GM19239 (cell line): Measurements from ENCODE around the gene BHLHE23.
A peak's percentile ranks its signal among the peaks of the same experiment; 100 is the strongest.

Experiments
- DNase-seq: peaks from one replicate; pipeline ENCODE4 v3.0.0; 2011; ENCODE audit warnings: low spot score; ENCODE audit not compliant: insufficient read length
- FAIRE-seq: peaks from 2 replicates; lab custom pipeline; 2011; peaks lifted over from hg19 to GRCh38; lab: Jason Lieb, UNC

The BHLHE23 gene

DNA sequence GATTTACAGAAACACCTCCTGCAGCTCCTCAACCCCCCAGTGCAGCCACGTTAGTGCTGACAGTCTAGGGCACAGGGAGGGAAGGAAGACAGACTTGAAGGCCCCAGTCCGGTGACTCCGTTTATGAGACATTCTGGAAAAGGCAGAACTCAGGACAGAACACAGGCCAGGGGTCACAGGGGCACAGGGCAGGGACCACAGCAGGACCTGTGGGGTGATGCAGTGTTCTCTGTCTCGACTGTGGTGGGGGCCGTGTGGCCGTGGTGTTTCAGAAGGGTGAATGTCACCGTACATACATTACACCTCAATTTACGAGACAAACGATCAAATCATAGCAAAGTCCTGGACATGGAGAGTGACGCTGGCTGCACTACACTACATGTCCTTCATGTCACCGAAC lies 11.3 kb downstream of the BHLHE23 start:
- no peak for FAIRE-seq
- no peak for DNase-seq

- FAIRE-seq, result no peak
- no peak for DNase-seq
These were observed 11.9 kb downstream of the BHLHE23 start for GRCh38 chr20:62994869-62995281.

DNA sequence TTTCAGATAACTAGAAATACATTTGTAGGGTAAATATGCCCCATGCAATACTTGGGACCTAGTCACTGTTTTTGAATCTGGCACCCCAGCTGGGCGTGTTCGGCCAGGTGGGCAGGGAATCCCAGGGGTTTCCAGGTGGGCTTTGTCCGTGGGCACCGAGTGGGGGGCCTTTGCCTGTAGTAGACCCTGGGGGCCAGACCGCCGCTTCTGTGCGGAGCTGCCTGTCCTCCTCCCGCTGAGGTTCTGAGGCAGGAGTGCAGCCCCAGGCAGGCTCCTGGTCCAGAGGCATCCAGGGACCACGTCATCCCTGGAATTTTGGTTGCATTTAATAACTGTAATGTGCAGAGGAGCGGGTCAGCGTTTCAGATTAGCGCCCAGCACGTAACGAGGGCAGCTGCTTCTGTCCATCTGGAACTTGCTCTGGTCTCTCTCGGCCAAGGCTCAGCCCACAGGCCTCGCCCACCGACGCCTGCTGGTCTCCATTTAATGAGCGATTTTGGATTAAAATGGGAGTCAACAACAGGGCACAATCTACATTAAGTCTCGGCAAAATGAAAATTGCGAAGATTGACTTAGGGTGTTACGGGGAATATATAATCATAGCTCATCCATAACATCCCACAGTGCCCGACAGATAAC lies 12.8 kb downstream of the BHLHE23 start:
- DNase-seq (no peak), FAIRE-seq (no peak)

DNA sequence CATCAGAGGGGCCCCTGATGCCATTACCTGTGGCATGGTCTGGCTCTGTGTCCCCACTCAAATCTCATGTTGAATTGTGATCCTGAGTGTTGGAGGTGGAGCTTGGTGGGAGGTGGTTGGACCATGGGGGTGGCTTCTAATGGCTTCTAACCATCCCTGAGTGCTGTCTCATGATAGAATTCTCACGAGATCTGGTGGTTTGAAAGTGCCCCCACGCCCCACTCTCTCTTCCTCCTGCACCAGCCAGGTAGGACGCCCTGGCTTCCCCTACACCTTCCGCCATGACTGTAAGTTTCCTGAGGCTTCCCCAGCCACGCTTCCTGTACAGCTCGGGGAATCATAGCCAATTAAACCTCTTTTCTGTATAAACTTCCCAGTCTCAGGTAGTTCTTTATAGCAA lies 14.9 kb downstream of the BHLHE23 start:
- no peak for DNase-seq
- no peak for FAIRE-seq

DNA sequence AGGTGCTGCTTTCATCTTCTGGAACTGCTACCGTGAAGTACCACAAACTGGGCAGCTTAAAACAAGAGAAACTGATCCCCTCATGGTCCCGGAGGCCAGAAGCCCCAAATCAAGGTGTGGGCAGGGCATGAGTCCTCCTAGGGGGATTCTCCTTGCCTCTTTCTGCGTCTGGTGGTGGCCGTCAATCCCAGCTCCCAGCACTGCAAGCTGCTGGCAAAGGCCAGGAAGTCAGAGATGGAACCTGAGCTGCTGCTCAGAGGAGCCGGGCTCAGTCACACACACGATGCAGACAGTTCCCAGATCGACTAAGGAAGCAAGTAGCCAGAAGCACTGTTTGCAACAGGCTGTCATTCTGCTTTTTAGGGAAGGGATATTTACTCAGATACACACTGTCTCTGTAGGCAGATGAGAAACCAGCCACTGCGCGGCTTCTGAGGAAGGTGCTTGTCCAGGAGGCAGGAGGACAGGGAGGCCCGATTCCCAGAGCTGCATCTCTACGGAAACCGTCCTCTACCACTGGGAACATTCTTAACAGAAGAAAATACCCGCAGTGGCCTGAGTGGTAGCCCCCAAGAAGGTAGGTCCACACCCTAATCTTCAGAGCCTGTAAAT lies 15.5 kb downstream of the BHLHE23 start:
- FAIRE-seq (no peak), DNase-seq (no peak)

DNA sequence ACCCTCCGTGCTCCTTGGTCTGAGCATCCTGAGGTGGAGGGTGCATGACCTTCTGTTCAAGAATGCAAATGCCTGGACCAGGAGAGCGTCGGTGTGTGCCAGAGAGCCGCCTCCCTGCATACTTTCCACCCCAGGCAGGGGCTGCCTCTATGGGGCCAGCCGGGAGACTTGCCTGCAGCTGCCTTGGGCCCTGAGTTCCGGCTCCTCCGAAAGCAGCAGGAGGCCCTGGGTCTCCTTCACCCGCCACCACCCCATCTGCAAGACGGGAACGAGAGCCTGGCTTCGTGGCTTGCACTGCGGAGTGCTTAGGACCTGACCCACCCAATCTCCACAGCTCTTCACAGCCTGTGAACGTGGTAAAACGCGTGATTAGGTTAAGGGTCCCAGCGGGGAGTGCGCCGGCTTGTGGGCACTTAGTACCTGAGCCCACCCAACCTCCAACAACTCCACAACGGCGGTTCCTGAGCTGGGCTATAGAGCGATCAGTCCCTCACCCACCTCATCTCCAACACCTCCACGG lies 16.4 kb downstream of the BHLHE23 start:
- no peak for FAIRE-seq

GRCh38 chr20:62989201-62989601 lies 17.6 kb downstream of the BHLHE23 start:
- FAIRE-seq (peak; percentile 42), DNase-seq (no peak)

More for the DNA sequence above, 16.4 kb downstream of the BHLHE23 start:
- no peak for DNase-seq

GRCh38 chr20:62987114-62987513 lies 19.6 kb downstream of the BHLHE23 start:
- DNase-seq (no peak), FAIRE-seq (no peak)

DNA sequence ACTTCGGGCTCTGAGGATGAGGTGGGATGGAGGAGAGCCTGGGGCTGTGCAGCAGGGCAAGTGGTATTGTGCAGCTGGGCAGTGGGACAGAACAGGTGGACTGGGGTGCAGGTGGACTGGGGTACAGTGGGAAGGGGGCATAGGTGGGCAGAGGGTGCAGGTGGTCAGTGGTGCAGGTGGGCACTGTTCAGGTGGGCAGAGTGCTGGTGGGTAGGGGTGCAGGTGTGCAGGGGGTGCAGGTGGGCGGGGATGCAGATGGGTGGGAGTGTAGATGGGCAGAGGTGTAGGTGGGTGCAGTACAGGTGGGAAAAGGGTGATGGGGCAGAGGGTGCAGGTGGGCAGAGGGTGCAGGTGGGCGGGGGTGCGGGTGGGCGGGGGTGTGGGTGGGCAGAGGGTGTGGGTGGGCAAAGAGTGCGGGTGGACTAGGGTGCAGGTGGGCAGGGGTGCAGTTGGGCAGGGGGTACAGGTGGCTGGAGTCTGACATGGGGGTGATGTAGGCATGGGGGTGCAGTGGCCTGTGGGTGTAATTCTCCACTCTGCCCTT lies 20.4 kb downstream of the BHLHE23 start:
- no peak for DNase-seq
- no peak for FAIRE-seq

GRCh38 chr20:62985444-62985778 lies 21.4 kb downstream of the BHLHE23 start:
- DNase-seq (no peak), FAIRE-seq (no peak)

DNA sequence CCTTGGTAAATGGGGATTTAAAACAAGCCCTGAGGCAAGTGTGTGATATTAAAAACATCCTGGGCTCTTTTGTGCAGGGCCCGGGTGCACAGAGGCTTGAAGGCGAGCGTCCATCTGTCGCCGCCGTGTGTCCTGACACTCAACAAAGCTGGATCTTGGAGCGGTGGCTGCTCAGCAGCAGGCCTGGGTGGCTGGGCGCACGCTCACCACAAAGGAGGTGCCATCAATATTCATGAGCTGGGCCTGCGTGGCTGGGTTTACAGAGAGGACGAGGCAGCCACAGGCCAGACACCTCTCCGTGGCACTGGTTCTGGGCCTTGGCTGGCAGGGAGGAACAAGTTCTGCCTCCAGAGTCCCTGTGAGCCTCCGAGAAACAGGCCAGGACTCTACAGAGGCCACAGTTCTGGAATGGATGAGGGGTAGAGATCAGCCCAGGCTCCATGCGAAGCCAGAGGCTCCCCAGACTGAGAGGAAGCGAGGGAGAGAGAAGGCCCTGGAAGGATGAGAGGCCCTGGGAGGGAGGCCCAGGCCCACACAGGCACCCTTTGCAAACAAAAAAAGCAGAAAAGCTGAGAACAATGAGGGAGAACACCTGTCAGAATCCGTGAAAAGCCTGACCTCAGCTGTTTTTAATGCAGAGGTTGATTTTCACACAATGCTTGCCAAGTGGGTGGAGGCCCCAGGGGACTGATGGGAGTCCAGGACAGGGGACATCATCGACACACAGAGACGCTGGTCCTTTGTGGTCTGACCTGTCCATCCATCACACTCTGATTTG lies 21.9 kb downstream of the BHLHE23 start:
- FAIRE-seq (no peak), DNase-seq (no peak)

GRCh38 chr20:62983210-62983609 lies 23.6 kb downstream of the BHLHE23 start:
- DNase-seq (no peak), FAIRE-seq (no peak)

DNA sequence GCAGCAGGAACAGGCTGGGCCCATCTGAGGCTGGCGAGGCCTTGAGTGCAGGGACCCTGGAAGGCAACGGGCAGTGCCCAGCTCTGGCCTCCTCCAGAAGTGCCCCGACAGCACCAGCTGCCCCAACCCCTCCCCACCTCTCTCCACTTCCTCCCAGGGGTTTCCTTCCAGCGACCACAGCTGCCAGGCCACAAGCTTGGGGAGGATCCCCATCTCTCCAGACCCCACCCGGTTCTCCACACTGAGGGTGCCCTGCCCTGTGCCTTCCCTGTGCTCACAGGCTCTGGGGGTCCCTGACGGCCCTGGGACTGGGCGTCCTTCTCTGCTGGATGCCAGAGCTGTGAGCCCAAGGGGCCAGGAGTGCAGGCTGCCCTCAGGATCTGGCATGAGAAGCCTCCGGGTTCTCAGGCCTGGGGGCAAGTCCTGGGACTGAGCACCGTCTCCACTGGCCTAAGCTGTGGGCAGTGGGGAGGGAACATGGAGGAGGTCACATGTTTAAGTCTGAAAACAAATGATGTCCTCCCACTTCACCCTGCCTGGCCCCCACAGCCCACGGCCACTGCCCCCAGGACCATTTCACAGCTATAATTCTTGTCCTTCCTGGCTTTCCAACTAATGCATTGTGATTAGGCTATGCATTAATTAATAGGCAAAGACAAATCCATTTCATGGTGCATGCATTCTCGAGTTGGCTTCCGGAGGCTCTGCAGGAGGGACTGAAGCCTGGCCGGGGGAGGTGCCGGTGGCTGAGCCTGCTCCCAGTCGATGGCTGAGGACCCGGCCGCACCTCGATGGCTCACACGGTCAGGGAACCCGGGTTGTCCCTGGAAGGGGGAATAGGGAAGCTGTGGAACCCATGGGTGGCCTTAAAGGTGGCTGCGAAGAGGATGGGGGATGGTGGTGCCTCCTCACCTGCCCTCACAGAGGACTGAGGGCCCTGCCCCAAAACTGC lies 24.4 kb downstream of the BHLHE23 start:
- no peak for DNase-seq
- FAIRE-seq, result no peak

DNA sequence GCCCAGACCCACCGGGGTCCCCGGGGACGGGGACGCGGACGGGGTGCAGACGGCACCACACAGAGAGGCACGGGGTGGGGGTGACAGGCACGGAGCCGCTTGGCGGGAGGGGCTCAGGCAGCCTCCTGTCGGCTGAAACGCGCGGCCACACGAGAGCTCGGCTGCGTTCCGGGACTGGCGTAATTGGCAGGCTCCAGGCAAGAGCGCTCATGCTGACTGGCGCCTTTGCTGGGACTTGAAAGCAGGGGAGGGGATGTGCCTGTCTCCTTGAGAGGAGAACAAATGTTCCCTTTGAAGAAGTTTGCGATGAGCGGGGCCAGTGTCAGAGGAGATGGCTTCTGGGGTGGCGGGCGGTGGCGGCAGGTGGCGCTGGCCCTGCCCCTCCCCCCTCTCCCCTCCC lies 25.8 kb downstream of the BHLHE23 start:
- no peak for FAIRE-seq
- no peak for DNase-seq

GRCh38 chr20:62980380-62980960 lies 26.3 kb downstream of the BHLHE23 start:
- FAIRE-seq (no peak), DNase-seq (no peak)

DNA sequence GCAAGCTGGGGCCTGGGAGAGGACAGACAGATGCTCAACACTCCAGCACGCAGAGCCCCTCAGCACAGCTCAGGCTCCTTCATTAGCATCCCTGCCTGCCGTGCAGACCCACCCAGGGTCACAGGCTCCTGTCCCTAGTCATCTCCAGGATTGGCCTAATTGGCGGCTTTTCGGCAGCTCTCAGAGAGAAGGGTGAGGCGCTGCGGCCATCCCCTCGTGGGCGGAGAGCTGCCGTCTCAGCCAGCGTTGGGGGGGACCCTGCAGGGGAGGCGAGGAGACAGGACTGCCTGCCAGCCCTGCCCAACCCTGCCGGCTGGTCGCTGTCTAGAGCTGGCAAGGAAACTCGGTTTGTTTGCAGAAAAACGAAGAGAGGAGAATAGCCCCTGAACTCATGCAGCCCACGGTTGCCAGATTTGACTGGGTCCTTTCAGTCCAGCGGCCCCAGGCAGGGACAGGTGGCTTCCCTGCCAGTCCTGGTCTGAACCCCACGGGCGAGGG lies 26.8 kb downstream of the BHLHE23 start:
- DNase-seq, result no peak
- FAIRE-seq, result no peak

DNA sequence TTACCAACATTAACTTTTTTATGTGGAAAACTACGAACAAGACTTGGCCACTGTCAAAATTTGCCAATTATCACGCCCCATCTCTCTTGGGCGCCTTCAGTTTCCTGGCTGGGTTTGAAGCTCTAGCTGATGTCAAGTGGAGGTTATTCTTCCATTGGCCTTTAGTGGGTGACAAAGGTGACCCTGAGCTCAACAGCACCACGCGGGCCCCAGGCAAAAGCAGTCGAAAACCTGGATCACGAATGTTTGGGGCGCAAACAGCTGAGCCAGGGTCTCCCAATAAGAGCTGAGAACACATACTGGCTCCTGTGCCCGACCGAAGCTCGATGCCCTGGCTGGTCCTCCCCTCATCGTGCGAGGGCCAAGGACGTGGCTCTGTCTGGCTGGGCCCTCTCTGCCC lies 27.5 kb downstream of the BHLHE23 start:
- FAIRE-seq (no peak), DNase-seq (no peak)

GRCh38 chr20:62978561-62978943 lies 28.2 kb downstream of the BHLHE23 start:
- no peak for DNase-seq
- no peak for FAIRE-seq
